Measurements from ENCODE around the gene DIS3. TPM values are rescaled to one million over a fixed set of nuclear protein-coding genes. Genes with fewer than 3 reads are reported as not detected.

DIS3 gene
- total and polyA plus RNA-seq, 2 of the 13 experiments (the other 11 are each of a cell fraction or from before 2014, with no cell fraction given): 13.2 to 35.0 TPM

GRCh38 chr13:72781451-72782439, at the start of gene DIS3, which contains the start of gene PIBF1 (continued):
- TF ChIP-seq FOSL1 (CRISPR knock-in tag; IDR thresholded peaks at IDR 0.05; ENCODE audit: borderline replicate concordance) (peak; percentile 38; the same call in 1 of the 2 replicates), ZFAT (CRISPR knock-in tag; conservative IDR thresholded peaks at IDR 0.05) (no peak; the same call in 1 of the 2 replicates), RFX1 (IDR thresholded peaks at IDR 0.05) (peak; percentile 88), EZH2 (conservative IDR thresholded peaks at IDR 0.05; ENCODE audit: low read depth, low read length) (no peak), ZNF7 (CRISPR knock-in tag; IDR thresholded peaks at IDR 0.05) (no peak), CCAR2 (optimal IDR thresholded peaks at IDR 0.05; ENCODE audit: low read depth, low read length) (no peak), ZNF672 (CRISPR knock-in tag; IDR thresholded peaks at IDR 0.05) (no peak), TCF7 (IDR thresholded peaks at IDR 0.05; ENCODE audit: low read depth) (no peak), MYNN (CRISPR knock-in tag; IDR thresholded peaks at IDR 0.05; ENCODE audit: low read depth) (no peak), BHLHE40 (IDR thresholded peaks at IDR 0.05; ENCODE audit: low read length) (0 out of 2 replicates have a peak, but pooled peaks have one; percentile 33), DRAP1 (CRISPR knock-in tag; IDR thresholded peaks at IDR 0.05) (peak; percentile 90), ZNF562 (CRISPR knock-in tag; IDR thresholded peaks at IDR 0.05; ENCODE audit: borderline replicate concordance) (no peak), SETDB1 (CRISPR knock-in tag; IDR thresholded peaks at IDR 0.05; ENCODE audit: borderline replicate concordance) (no peak), ARHGAP35 (CRISPR knock-in tag; IDR thresholded peaks at IDR 0.05; ENCODE audit: borderline replicate concordance) (peak; percentile 49; the same call in 1 of the 2 replicates)
- TF ChIP-seq, protein P1, sequence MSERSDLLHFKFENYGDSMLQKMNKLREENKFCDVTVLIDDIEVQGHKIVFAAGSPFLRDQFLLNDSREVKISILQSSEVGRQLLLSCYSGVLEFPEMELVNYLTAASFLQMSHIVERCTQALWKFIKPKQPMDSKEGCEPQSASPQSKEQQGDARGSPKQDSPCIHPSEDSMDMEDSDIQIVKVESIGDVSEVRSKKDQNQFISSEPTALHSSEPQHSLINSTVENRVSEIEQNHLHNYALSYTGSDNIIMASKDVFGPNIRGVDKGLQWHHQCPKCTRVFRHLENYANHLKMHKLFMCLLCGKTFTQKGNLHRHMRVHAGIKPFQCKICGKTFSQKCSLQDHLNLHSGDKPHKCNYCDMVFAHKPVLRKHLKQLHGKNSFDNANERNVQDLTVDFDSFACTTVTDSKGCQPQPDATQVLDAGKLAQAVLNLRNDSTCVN (CRISPR knock-in tag; IDR thresholded peaks at IDR 0.05; ENCODE audit: borderline replicate concordance): no peak
- TF ChIP-seq, protein P2, sequence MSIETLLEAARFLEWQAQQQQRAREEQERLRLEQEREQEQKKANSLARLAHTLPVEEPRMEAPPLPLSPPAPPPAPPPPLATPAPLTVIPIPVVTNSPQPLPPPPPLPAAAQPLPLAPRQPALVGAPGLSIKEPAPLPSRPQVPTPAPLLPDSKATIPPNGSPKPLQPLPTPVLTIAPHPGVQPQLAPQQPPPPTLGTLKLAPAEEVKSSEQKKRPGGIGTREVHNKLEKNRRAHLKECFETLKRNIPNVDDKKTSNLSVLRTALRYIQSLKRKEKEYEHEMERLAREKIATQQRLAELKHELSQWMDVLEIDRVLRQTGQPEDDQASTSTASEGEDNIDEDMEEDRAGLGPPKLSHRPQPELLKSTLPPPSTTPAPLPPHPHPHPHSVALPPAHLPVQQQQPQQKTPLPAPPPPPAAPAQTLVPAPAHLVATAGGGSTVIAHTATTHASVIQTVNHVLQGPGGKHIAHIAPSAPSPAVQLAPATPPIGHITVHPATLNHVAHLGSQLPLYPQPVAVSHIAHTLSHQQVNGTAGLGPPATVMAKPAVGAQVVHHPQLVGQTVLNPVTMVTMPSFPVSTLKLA (IDR thresholded peaks at IDR 0.05): peak; percentile 78
- TF ChIP-seq, protein P3, sequence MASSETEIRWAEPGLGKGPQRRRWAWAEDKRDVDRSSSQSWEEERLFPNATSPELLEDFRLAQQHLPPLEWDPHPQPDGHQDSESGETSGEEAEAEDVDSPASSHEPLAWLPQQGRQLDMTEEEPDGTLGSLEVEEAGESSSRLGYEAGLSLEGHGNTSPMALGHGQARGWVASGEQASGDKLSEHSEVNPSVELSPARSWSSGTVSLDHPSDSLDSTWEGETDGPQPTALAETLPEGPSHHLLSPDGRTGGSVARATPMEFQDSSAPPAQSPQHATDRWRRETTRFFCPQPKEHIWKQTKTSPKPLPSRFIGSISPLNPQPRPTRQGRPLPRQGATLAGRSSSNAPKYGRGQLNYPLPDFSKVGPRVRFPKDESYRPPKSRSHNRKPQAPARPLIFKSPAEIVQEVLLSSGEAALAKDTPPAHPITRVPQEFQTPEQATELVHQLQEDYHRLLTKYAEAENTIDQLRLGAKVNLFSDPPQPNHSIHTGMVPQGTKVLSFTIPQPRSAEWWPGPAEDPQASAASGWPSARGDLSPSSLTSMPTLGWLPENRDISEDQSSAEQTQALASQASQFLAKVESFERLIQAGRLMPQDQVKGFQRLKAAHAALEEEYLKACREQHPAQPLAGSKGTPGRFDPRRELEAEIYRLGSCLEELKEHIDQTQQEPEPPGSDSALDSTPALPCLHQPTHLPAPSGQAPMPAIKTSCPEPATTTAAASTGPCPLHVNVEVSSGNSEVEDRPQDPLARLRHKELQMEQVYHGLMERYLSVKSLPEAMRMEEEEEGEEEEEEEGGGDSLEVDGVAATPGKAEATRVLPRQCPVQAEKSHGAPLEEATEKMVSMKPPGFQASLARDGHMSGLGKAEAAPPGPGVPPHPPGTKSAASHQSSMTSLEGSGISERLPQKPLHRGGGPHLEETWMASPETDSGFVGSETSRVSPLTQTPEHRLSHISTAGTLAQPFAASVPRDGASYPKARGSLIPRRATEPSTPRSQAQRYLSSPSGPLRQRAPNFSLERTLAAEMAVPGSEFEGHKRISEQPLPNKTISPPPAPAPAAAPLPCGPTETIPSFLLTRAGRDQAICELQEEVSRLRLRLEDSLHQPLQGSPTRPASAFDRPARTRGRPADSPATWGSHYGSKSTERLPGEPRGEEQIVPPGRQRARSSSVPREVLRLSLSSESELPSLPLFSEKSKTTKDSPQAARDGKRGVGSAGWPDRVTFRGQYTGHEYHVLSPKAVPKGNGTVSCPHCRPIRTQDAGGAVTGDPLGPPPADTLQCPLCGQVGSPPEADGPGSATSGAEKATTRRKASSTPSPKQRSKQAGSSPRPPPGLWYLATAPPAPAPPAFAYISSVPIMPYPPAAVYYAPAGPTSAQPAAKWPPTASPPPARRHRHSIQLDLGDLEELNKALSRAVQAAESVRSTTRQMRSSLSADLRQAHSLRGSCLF (CRISPR knock-in tag; IDR thresholded peaks at IDR 0.05; ENCODE audit: borderline replicate concordance): no peak
- TF ChIP-seq, protein P4, sequence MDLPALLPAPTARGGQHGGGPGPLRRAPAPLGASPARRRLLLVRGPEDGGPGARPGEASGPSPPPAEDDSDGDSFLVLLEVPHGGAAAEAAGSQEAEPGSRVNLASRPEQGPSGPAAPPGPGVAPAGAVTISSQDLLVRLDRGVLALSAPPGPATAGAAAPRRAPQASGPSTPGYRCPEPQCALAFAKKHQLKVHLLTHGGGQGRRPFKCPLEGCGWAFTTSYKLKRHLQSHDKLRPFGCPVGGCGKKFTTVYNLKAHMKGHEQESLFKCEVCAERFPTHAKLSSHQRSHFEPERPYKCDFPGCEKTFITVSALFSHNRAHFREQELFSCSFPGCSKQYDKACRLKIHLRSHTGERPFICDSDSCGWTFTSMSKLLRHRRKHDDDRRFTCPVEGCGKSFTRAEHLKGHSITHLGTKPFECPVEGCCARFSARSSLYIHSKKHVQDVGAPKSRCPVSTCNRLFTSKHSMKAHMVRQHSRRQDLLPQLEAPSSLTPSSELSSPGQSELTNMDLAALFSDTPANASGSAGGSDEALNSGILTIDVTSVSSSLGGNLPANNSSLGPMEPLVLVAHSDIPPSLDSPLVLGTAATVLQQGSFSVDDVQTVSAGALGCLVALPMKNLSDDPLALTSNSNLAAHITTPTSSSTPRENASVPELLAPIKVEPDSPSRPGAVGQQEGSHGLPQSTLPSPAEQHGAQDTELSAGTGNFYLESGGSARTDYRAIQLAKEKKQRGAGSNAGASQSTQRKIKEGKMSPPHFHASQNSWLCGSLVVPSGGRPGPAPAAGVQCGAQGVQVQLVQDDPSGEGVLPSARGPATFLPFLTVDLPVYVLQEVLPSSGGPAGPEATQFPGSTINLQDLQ (CRISPR knock-in tag; IDR thresholded peaks at IDR 0.05): no peak

Data from HepG2 (cell line).